Mucosa of gallbladder (tissue), 1 donor: ENCODE measurements around the gene IBA57. TPM values are rescaled to one million over a fixed set of nuclear protein-coding genes. Genes with fewer than 3 reads are reported as not detected.
"Not testable (repeated sequence)": the region's sequence is repeated elsewhere in the genome, so short reads cannot be mapped to it uniquely, and the experiment has no call there.

Source experiments
- DNase-seq: peaks from one replicate; pipeline ENCODE4 v3.0.0-alpha.2; 2020; ENCODE audit warnings: low spot score
- total RNA-seq: library from RNA; stranded (reverse); gene quantifications from one replicate; pipeline ENCODE4 v1.2.1, GENCODE V29; 2021
- donor health status: DM: no; HTN: no; CAD: no.

IBA57 gene
- total RNA-seq, 1 donor from 2014 or later, result 12.8 TPM

GRCh38 chr1:228212415-228212965, 46.9 kb downstream of the IBA57 start:
- no peak for DNase-seq

DNA sequence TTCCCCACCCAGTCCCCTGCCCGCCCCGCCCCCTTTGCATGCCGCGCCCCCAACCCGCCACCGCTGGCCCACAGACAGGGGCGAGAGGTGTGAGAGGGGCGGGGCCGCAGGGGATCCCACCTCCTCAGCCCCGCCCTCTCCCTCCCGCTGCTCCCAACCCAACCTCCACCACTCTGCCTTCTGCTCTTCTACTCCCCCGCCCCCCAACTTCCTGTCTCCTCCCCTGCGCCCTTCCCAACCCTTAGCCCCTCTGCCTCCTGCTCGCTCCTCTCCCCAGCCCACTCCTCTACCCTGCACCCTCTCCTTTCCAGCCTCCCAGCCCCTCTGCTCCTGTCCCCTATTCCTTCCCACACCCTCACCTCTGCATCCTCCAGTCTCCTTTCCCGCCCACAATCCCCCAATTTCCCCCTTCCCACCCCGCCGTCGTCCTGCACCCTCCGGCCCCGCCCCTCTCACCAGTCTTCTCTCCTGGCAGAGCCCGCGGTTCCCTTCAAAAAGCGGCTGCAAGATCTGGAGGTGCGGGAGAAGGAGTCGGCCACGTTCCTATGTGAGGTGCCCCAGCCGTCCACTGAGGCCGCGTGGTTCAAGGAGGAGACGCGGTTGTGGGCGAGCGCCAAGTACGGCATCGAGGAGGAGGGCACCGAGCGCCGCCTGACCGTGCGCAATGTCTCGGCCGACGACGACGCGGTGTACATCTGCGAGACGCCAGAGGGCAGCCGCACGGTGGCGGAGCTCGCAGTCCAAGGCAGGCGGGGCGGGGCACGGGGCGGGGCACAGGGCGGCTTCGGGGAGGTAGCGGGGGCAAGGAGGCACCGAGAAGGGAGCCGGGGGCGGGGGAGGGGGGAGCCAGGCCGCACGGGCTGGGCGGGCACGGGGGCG, 47.6 kb downstream of the IBA57 start:
- DNase-seq, result peak; percentile 87

DNA sequence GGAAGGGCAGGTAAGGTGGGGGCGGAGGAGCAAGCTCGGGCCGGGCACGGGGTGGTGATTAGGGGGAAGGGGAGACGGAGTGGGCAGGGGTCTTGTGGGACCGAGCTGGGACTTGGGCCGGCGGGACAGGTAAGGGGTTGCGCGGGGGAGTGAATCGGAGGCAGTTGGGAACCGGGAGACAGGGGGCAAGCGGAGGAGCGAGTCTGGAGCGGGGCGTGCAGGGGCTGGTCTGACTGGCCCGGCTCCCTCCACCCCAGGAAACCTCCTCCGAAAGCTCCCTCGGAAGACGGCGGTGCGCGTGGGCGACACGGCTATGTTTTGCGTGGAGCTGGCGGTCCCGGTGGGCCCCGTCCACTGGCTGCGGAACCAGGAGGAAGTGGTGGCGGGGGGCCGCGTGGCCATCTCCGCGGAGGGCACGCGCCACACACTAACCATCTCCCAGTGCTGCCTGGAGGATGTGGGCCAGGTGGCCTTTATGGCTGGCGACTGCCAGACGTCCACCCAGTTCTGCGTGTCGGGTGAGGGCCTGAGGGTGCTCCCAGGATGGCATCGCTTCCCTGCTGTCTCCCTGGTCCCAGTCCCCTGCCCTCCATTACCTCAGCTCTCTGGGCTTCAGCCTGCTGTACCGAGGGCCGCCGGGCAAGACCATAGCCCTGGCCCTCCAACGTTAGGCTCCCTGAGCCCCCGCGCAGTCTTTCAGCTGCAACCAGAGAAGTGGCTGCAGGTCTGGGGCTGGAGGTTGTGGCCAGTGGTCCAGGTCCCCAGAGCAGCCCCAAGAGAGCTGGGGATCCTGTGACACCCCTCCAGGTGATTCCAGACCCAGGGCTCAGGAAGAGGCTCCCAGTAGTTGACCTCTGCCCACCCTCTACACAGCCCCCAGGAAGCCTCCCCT, 48.6 kb downstream of the IBA57 start:
- DNase-seq, result no peak

GRCh38 chr1:228214921-228215662, 49.5 kb downstream of the IBA57 start:
- DNase-seq, result no peak

DNA sequence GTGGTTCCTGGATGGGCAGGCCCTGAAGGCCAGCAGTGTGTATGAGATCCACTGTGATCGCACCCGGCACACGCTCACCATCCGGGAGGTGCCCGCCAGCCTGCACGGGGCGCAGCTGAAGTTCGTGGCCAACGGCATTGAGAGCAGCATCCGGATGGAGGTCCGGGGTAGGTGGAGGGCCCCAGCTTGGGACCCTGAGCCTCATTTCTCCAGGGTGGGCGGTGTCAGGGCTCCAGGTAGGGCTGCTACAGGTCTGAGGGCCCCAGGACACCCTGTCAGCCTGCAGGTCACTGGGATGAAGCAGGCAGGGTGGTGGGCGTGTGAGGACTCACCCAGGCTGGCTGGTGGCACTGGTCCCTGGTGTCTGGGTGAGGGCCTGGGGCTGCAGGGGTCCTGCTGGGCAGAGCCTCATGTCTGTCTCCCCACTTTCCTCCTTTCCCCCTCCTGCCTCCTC, 50.1 kb downstream of the IBA57 start:
- no peak for DNase-seq

DNA sequence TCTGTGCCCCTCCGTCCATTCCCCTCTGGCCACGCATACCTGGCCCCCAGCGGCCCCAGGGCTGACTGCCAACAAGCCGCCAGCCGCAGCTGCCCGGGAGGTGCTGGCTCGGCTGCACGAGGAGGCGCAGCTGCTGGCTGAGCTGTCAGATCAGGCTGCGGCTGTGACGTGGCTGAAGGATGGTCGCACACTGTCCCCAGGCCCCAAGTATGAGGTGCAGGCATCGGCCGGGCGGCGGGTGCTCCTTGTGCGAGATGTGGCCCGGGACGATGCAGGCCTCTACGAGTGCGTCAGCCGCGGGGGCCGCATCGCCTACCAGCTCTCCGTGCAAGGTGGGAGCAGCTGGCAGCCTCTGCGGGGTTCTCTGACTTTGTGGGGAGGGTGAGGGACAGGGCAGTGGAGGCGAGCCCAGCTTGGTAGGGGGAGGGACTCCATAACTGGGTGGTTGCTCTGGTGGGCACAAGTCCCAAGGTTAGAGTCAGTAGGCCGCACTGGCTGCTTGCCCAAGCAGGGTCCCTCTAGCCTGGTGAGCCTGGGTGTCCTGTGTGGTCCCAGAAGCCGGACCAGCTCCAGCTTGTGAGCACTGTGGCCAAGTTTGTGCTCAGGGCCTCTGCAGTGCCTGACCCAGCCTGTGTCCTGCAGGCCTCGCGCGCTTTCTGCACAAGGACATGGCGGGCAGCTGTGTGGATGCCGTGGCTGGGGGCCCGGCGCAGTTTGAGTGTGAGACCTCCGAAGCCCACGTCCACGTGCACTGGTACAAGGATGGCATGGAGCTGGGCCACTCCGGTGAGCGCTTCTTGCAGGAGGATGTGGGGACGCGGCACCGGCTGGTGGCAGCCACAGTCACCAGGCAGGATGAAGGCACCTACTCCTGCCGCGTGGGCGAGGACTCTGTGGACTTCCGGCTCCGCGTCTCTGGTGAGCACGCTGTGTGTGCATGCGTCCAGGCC, 51.0 kb downstream of the IBA57 start:
- DNase-seq, result no peak

- DNase-seq, result no peak
Measured at GRCh38 chr1:228217551-228218344, 52.1 kb downstream of the IBA57 start.

- no peak for DNase-seq
Measured at GRCh38 chr1:228218513-228219244, 53.1 kb downstream of the IBA57 start.

DNA sequence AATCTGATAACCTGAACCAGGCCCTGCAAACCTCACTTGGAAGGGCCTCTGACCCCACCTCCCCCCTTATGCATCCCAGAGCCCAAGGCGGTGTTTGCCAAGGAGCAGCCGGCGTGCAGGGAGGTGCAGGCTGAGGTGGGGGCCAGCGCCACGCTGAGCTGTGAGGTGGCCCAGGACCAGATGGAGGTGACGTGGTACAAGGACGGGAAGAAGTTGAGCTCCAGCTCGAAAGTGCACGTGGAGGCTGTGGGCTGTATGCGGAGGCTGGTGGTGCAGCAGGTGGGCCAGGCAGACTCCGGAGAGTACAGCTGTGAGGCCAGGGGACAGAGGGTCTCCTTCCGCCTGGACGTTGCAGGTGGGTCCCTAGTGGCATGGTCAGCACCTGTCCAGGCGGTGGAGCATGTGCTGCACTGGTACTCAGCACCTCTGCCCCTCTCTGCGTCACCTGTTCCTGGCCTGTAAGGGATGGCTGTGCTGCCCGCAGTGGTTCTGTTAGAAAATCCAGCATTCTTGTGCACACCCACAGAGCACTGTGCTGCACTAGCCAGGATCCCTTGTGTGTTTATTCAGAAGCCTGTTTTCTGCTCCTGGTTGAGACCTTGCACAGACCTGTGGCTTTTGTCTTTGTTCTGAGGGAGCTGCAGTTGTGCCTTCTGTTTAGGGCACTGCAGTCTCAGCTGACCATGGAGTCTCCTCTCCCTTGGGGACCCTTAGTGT, 53.8 kb downstream of the IBA57 start:
- DNase-seq, result no peak

DNA sequence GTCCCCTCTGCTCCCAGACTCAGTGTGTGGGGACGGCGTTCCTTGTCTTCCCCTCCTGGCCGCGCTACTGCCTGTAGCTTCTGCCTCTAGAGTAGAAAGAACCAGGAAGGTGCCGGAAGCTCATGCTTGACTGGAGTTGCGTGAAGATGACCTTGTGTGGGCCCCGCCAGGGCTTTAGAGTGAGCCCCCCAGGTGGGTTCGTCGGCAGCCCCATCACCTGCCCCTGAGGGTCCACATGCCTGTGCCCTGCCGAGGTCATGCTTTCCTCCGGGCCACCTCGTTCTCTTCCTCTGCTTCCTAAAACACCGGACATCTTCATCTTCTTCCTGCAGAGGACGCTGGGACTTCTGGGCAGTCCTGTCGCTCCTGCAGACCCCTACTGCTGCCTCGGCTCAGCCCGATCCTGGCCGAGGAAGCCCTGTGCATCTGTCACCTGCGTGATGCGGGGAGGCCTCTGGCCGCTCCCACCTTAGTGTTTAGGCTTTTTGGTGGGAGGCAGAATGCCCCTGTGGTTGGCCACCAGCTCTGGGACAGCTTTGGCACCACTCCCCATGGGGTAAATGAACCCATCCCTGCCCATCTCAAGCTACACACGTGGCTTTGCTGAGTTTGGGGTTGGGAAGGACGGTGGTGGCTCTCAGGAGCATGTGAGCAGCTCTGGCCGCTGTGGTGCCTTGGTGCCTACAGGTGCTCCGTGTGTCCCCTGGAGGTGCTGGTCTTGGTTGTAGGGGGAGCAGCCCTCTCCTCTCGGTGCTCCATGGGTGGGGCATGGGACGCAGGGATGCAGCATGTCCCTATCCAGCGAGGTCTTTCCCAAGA, 54.6 kb downstream of the IBA57 start:
- DNase-seq, result no peak

GRCh38 chr1:228221097-228221496, 55.5 kb downstream of the IBA57 start:
- not testable (repeated sequence) for DNase-seq

GRCh38 chr1:228222548-228222947, 56.9 kb downstream of the IBA57 start:
- DNase-seq, result no peak

DNA sequence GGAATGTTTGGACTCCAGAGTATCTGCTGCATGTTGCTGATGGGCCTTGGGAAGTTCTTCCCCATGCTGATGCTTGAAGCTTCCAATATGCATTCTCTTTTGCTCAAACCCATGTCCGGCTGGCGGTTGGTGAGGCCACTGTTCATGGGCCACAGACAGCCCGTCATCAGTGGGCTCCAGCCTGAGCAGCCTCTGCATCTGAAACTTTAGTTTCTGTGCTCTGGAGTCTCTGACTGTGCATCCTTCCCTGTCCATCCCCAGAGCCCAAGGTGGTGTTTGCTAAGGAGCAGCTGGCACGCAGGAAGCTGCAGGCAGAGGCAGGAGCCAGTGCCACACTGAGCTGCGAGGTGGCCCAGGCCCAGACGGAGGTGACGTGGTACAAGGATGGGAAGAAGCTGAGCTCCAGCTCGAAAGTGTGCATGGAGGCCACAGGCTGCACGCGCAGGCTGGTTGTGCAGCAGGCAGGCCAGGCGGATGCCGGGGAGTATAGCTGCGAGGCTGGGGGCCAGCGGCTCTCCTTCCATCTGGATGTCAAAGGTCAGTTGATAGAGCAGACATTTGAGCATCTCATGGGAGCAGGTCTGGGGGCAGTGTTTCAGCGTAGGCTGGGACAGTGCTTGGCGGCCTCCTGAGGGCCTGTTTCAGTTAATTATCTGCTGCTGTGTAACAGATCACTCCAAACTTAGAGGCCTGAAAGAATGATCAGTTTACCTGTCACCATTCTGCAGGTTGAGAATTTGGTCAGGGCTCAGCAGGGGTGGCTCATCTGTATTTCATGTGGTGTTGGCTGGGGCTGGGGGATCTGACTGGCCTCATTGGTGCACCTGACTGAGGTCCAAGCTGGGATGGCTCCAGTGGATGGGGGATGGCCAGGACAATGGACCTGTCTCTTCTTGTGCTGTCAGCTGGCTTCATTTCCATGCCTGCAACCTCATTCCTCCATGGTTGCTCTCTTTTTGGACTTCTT, 58.9 kb downstream of the IBA57 start:
- no peak for DNase-seq

GRCh38 chr1:228225165-228225710, 59.6 kb downstream of the IBA57 start:
- no peak for DNase-seq

- no peak for DNase-seq
Measured at GRCh38 chr1:228225740-228226139, 60.1 kb downstream of the IBA57 start.
